ENCODE measurements around the gene TEX22.

Gene TEX22

DNA sequence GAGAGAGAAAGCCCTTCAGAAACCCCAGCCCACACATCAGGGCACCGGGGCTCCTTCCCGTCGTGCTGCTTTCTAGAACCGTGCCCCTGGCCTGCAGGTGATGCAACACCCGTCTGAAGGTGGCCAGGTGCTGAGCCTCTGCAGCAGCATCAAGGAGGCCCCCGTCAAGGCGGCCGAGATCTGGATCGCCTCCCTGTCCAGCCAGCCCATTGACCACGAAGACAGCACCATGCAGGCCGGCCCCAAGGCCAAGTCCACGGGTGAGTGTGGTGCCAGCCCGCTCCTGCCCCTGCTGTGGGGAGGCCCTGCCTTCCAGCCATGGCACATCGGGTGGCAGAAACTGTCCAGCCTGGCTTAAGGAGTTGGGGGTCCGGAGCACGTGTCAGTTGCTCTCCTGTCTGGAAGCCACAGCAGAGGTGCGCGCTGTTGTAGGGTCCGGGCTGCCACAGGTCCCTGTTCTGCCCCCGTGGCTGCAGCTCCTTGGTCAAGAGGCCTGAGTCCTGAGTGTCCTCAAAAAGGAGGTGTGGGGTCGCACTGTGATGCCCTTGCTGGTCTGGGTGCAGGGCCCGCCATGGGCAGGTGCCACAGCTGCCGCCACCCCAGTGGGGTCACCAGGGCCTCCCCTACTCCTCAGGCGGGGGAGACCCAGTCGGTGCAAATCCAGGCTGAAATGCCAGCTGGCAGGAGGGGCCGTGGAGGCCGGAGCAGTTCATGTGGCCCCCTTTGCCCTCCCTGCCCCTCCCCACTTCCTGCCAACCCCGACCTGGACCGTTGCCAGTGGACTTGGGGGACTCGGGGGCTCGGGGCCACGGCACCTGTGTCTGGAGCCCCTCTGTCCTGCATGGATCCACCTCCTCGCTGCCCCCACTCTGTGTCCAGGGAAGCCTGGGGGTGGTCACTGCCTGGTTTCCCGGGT lies 31.0 kb upstream of the TEX22 start:
- DNase-seq: no peak

DNA sequence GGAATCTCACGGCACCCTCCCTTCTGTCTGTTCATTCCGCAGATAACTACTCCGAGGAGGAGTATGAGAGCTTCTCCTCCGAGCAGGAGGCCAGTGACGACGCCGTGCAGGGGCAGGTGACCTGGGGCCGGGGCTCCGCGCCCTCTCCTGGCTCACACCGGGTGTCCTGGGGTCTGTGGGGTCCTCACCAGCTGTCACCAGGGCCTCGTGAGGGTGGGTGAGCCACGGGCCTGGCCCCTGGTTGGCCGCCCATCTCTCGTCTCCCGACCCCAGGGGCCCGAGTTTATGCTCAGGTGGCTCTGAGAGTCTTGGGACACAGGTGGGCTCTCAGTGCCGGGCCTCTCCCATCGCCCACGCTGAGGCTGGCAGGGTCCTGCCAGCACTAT lies 30.3 kb upstream of the TEX22 start:
- no peak for DNase-seq

DNA sequence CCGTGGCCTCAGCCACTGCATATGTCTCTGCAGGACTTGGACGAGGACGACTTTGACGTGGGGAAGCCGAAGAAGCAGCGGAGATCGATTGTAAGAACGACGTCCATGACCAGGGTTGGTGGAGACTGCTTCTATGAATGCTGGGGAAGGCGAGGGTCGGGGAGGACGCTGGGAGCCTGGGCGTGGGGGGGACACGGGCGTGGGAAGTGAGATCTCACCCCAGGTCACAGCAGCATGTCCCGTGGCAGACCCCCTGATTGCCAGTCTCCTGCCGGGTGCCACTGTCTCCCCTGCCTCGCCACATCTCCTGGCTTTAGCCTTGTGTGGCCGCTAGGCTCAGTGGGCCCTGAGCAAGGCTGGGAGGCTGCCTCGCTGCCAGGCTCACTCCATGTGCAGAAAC lies 29.9 kb upstream of the TEX22 start:
- no peak for DNase-seq

DNA sequence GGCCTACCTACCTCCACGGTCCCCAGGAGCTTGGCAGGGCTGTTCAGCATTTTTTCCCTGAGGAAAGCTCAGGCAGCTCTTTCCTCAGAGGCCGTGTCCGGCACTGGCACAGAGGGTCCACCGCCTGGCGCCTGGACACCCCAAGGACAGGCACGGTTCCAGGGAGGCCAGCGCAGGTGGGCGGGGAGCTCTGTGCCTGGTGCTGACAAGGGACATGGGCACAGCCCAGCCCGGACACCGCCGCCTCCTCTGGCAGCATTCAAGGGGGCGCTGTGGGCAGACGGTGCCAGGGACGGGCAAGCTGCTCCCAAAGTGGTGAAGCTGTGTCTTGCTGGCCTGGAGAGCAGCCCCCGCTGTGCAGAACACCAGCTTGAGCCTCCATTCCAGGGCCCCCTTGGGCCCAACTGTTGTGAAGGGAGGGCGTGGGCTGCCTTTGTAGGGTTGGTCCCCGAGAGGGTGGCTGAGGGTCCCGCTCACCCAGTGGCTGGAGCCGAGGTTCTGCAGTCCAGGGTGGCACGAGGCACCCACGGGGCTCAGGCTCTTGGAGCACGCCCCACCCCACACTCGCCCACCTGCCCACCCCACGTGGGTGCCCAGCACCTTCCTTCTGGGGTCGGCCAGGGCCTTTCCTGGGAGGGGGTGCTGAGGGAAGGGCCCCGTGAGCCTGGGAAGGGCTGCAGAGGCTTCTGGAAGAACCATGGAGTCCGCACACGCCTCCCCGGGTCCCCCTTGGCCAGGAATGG lies 29.3 kb upstream of the TEX22 start:
- no peak for DNase-seq

DNA sequence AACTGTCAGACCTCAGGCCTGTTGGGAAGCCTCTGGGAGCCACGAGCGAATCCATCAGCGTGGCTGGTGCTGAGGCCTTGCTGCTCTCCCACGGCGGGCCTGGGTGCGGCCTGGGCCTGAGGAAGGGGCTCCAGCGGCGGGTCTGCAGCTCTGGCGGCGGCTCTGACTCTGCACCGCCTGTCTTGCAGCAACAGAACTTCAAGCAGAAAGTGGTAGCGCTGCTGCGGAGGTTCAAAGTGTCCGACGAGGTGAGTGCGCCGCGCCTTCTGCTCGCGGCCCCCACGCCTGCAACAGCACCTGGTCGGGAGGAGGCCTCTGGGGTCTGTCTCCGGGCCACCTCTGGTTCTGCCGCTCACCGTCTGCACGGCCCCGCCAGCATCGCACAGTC lies 28.7 kb upstream of the TEX22 start:
- DNase-seq: no peak

DNA sequence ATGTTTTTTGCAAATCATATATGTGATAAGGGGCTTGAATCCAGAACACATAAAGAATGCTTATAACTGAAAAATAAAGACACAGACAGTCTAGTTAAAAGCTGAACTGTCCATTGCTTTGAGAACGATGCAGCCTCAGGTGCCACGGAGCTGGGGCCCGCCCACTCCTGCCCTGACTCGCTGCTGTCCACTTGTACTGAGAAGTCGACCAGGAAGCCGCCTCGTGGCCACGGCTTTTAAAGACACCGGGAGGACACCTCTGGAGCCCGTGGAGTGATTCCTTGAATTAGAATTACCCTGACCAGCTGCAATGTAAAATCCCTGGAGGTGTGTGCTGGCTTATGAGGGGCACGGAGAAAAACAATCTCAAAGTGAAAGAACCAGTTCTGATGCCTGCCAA lies 23.9 kb upstream of the TEX22 start:
- no peak for DNase-seq

DNA sequence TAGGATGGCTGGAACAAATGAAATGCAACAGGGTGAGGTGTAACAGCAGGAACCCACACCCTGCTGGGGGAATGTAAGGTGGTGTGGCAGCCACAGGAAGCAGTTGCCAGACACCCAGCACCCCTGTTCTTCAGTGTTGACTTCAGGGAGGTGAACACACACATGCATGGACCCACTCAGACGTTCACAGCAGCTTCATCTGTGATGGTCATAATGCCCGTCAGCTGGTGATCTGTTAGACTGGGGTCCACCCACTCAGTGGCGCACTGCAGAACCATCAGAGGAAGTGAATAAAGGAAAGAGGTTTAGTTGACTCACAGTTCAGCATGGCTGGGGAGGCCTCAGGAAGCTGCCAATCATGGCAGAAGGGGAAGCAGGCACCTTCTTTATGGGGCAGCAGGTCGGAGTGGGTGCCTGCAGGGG lies 22.7 kb upstream of the TEX22 start:
- peak; percentile 65 to 80 for DNase-seq

DNA sequence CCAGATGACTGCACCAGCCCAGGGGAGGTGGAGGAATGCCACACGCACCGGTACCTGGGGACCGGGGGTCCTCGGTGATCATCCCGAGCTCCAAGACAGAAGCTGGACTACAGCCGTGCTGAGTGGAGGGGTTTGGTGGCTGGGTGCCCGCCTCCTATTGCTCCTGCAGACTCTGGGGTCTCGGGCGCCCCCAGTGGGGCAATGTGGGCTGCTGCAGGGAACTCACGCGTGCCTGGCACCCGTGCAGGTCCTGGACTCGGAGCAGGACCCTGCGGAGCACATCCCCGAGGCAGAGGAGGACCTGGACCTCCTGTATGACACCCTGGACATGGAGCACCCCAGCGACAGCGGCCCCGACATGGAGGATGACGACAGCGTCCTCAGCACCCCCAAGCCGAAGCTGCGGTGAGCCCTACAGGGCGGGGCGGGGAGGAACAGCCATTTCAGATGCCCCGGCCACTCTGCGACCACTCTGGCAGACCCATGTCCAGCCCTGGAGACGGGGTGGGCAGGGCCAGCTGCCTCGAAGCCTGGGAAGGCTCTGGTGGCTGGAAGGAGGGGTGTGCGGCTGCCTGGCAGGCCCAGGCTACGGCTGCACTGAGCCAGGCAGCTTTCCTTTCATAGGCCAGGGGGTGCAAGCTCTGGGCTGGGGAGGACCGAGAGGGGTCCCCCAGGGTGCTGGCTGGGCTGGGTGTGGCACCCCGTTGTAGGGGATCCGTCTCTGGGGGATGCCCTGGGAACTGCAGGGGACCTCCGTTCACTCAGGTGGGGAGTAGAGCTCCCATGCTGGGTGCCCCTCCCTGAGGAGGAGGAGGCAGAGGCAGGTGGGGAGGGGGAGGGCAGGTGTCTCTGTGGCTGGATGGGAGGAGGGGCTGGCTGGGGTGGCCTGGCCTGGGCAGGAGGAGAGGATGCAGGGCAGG lies 21.6 kb upstream of the TEX22 start:
- DNase-seq: no peak

DNA sequence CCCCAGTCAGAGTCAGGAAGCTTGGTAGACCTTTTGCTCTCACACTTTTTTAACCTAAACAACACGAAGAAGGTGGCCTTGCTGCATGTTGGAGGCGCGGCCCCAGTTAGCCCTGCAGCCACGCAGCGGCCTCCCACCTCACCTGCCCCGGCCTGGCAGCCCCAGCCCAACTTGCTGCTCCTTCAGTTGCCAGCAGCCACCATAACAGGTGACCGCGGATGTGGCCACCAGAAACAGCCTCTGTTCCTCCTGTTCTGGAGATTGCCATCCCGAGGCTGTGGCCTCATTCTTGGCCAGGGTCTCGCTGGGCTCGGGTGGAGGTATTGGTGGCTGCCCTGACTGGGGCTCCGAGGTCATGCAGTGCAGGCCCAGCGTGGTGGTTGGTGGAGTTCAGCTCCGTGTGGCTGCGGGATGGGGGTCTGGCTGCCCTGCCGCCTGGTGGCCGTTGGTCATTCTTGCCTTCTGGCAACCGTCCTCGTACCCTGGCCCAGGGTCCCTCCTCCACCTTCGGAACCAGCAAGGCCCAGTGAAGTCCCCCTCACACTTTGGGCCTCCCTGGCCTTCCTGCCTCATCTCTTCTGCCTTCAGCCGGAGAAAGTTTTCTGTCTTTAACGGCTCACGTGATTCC lies 20.7 kb upstream of the TEX22 start:
- DNase-seq: no peak

DNA sequence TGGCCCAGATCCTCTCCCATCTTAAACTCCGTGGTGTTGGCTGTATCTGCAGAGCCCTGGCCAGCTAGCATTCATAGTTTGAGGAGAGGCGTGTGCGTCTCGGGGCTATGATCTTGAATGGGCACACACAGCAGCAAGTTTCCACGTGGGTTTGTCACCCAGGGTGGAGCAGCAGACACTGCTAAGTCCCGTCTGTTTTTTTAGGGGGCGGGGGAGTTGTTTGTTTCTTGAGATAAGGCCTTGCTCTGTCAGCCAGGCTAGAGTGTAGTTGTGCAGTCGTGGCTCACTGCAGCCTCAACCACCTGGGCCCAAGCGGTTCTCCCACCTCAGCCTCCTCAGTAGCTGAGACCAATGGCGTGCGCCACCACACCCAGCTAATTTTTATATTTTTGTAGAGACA lies 20.1 kb upstream of the TEX22 start:
- no peak for DNase-seq

DNA sequence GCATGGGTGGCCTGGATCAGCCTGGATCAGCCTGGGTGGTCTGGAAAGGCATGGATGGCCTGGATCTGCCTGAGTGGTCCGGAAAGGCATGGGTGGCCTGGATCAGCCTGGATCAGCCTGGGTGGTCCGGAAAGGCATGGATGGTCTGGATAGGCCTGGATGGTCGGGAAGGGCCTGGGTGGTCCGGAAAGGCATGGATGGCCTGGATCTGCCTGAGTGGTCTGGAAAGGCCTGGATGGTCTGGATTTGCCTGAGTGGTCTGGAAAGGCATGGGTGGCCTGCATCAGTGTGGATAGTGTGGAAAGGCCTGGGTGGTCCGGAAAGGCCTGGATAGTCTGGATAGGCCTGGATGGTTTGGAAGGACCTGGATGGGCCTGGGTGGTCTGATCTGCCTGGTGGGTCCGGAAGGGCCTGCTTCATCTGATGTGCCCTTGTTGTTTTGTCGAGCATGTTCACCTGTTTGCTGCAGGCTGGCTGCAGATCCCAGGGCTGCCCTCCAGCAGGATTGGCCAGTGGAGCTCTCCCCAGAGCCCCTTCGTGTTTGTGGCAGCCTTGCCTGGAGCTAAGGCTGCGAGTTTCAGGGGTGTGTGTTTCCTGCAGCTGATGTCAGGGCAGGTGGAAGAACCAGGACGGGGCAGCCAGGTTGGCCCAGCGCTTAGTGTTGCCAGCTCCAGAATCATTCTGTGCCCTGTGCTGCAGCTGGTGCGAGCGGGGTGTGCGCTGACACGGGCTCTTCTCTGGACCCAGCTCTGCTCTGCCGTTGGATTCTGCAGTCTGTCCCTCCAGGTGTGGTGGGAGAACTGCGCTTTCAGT lies 19.3 kb upstream of the TEX22 start:
- no peak for DNase-seq

DNA sequence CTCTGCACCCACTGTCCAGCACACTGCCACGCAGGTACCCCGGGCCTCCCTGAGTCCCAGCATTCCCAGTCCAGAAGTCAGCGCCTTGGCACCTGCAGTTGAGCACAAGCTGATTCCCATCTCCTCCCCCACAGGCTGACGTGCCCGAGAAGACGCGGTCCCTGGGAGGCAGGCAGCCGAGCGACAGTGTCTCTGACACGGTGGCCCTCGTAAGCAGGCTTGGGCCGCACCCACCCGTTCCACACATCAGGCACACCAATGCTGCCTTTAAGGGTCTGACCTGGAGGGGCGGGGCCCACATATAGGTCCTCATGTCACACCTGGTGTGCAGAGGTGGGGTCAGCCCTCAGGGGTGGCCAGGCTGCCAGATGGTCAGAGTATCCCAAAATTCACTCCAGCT lies 18.4 kb upstream of the TEX22 start:
- no peak for DNase-seq

DNA sequence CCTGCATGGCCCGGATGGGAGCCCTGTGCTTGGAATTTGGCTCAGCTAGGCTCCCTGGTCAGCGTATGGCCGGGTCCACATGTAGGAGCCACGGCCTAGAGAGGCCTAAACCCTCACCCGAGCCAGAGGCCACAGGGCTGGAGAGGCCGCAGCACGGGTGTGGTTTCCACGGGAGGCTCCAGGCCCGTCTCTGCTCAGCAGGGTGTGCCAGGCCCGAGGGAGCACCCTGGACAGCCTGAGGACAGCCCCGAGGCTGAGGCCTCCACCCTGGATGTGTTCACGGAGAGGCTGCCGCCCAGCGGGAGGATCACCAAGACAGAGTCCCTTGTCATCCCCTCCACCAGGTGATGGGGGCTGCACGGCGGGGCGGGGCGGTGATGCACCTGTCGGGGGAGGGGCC lies 17.6 kb upstream of the TEX22 start:
- no peak for DNase-seq

DNA sequence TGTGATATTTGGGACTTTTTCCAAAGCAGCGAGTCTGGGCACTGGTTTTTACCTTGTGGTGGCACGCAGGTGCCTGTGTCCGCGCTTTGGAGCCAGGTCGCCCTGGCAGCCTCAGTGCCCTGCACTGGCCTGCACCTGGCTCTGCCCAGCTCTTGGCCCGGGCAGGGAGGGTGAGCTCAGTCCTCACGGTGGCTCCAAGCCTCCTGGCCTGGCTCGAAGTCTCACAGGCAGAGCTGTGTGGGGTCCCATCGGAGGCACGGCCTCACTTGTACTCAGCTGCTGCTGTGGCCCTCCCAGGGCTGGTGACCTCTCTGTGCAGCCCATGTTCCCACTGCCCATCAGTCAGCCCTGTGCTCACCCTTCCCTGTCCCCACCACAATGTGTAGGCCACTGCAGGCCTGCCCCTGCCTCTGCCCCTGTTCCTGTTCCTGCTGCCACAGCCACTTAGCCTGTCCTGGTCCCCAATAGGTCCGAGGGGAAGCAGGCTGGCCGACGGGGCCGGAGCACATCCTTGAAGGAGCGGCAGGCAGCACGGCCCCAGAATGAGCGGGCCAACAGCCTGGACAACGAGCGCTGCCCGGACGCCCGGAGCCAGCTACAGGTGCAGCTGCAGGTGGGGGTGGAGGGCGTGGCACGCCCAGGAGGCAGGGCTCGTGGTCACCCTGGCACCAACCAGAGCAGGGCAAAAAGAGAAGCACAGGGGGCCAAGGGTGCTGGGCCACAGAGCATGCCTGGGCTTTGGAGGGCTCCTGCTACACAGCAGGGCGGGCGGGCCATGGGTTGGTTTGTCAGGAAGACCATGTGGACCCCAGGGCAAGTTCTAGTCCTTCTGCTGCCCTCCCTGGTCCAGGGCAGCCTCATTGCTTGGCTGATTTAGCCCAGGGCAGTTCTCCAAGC lies 16.6 kb upstream of the TEX22 start:
- DNase-seq: no peak

DNA sequence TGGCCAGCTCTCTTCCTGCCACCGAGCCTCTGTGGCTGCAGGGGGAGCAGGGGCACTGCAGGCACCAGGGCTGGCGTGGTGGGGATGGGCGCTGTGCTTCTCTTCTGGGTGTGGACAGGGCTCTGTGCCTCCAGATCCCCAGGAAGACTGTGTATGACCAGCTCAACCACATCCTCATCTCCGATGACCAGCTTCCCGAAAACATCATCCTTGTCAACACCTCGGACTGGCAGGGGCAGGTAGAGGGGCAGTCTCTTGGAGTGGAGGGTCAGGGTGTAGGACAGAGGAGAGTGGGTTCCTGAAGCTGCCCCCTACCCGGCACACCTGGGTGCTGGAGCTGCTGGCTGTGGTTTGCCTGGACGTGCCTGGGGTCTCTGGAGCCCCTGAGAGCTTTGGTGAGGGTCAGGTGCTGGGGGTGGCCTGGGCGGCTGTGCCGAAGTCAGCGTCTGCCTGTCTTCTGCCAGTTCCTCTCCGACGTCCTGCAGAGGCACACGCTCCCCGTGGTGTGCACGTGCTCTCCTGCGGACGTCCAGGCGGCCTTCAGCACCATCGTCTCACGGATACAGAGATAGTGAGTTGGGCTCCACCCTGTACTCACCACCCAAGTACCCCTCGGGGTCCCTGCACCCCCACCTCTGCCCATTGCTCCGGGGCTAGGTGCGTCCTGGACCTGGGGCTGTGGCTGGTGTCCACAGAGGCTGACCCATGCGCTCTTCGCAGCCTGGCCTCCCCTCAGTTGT lies 15.8 kb upstream of the TEX22 start:
- no peak for DNase-seq

DNA sequence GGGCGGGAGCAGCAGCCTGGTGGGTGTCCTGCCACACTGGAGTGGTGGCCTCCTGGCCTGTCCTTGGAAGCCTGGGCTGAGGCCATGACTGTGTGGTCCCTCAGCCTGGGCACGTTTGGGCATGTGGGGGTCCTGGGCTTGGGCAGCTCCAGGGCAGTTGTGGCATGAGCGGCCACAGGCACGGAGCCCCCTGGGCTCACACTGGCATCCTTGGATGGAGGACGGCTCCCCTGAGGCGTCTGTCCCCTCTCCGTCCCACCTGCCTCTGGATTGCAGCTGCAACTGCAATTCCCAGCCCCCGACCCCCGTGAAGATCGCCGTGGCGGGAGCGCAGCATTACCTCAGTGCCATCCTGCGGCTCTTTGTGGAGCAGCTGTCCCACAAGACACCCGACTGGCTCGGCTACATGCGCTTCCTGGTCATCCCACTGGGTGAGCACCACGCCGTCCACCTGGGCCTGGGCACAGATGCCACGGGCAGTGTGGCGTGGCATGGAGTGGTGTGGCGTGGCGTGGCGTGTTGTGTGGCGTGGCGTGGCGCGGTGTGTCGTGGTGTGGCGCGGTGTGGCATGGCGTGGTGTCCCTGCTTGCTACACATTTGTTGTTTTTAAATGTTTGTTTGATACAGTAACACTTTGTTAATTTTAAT lies 15.1 kb upstream of the TEX22 start:
- no peak for DNase-seq

DNA sequence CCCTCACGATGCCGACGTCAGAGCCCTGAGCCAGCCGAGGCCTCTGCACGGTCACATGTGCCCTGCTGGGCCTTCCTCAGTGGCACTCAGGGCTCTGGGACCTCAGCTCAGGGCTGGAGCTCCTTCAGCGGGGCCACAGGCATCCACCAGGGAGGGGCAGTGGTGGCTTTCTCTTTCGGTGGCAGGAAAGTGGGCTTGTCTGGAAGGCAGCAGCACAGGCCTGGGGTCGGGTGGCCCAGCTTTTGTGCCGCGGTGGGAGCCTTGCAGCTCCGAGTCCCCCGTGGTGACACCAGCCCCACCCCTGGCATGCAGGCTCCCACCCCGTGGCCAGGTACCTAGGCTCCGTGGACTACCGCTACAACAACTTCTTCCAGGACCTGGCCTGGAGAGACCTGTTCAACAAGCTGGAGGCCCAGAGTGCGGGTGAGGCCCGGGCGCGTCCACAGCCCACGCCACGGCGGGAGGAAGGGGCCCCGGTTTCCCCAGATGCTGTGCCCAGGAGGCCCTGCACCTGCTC lies 14.2 kb upstream of the TEX22 start:
- no peak for DNase-seq

DNA sequence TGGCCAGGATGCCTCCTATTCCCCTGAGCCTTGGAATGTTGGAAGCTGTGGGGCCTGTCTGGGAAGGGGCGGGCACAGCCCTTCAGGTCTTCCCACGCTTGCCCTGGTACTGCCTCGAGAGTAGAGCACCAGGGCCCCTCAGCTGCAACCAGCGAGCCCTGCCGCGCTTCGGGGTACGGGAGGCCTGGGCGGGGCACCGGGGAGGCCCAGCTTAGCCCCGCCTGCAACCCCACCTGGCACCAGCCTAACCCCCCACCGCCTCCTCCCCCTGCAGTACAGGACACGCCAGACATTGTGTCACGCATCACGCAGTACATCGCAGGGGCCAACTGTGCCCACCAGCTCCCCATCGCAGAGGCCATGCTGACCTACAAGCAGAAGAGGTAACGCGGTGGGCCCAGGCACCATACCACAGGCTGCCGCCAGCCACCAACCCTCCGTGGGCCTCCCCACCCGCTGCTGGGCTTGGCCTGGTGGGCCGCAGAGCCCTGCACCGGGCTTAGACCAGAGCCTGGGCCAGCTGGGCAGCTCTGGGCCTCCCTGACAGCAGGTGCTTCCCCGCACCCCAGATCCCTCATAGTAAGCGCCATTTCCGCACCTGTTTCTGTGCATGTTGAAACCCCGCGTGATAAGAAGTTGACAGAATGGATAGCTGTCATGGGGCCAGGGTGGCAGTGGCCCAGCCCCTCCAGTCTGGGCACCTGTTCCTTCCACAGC lies 13.6 kb upstream of the TEX22 start:
- DNase-seq: no peak

DNA sequence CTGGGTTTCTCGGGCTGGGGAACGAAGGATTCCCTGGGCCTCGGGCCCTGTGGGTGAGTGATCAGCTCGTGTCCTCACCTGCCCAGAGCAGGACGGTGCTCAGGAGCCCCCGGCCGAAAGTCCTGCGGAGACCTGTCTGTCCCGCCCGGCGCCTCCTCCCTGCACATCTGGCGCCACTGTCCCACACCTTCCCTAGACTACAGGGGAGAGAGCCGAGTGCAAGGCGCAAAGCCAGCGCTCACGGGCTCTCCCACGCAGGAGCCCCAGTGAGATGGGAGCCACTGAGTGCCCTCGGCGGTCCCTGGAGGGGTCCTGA lies 13.1 kb upstream of the TEX22 start:
- no peak for DNase-seq
